ENCODE data around the gene FAM25G. TPM values are rescaled to one million over a fixed set of nuclear protein-coding genes. Genes with fewer than 3 reads are reported as not detected.

Gene FAM25G
- total RNA-seq, 1 experiment from 2014 or later, result not detected

DNA sequence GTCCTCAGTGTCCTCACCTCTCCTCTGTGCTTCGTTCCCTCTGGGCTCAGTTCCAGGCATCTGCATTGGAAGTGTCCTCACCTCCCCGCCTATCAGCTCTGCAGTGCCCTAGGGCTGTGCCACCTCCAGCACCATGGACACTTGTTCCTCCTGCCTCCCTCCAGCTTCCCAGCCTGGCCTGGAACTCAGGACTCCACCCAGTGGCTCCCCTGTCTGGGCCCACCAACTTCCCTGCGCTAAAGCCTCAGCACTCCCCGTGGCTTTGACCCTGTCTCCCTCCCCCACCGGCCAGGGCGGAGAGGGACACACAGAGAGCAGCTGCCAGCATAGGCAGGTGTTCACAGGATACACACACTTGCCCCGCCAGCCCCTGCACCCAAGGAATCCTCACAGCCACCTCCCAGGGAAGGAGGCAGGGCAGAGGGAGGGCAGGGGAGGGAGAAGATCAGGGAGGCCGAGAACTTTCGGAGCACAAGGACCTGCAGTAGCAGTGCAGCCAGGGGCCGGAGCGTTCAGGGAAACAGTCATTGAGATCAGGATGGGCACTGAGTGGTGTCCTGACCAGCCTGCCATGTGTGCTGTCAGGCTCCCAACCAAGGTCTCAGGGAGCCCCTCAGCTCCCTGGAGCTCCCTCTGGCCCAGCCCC is 38.9 kb downstream of the FAM25G start:
- intact Hi-C loops (cut with micrococcal nuclease; ENCODE audit: unreplicated experiment), result no loop called here
- Mint-ChIP-seq H3K4me3 (ENCODE audit: low read depth, unreplicated experiment) (no peak overlapping the region), H3K27me3 (ENCODE audit: unreplicated experiment) (peaks cover 31% of the 10 kb centered on the region), H3K27ac (ENCODE audit: unreplicated experiment) (no peak overlapping the region), H3K4me1 (ENCODE audit: low read depth, unreplicated experiment) (peaks cover under 1% of the 10 kb centered on the region), H3K9me3 (ENCODE audit: low read depth, unreplicated experiment) (no peaks in the 10 kb centered on the region), H3K36me3 (ENCODE audit: insufficient read depth, unreplicated experiment) (no peaks in the 10 kb centered on the region)
- CTCF ChIA-PET, result no interaction called here
- TF ChIP-seq, protein P1, sequence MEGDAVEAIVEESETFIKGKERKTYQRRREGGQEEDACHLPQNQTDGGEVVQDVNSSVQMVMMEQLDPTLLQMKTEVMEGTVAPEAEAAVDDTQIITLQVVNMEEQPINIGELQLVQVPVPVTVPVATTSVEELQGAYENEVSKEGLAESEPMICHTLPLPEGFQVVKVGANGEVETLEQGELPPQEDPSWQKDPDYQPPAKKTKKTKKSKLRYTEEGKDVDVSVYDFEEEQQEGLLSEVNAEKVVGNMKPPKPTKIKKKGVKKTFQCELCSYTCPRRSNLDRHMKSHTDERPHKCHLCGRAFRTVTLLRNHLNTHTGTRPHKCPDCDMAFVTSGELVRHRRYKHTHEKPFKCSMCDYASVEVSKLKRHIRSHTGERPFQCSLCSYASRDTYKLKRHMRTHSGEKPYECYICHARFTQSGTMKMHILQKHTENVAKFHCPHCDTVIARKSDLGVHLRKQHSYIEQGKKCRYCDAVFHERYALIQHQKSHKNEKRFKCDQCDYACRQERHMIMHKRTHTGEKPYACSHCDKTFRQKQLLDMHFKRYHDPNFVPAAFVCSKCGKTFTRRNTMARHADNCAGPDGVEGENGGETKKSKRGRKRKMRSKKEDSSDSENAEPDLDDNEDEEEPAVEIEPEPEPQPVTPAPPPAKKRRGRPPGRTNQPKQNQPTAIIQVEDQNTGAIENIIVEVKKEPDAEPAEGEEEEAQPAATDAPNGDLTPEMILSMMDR (IDR thresholded peaks at IDR 0.05; ENCODE audit: unreplicated experiment), result no peak
- no TSS peak for BruUV-seq (replicated peaks)
- no peak for DNase-seq

DNA sequence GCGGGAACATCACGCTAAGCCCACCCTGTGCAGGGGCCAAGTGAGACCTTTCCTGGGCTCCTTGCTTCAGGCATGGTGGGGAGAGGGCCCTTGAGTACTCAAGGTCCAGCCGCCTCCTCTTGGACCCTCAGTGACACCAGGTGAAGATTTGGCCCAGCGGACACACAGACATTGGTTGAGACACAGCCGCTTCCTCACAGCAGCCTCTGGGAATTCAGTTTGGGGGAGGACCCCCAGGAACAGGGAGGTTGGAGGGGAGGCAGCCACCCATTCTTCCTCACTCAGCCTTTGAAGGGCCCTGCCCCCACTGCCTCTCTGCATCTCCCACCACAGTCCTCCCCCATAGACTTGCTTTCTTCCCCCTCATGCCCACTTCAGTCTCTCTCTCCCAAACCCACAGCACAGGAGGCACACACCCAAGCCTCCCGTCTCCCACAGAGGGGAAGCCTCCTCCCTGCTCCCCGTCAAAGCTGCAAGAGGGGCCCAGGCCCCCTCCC is 39.5 kb downstream of the FAM25G start:
- H3K9me3 Mint-ChIP-seq (ENCODE audit: low read depth, unreplicated experiment), result no peaks in the 10 kb centered on the region
- H3K4me3 Mint-ChIP-seq (ENCODE audit: low read depth, unreplicated experiment), result no peak overlapping the region
- H3K27ac Mint-ChIP-seq (ENCODE audit: unreplicated experiment), result no peak overlapping the region
- TF ChIP-seq, protein P1 (IDR thresholded peaks at IDR 0.05; ENCODE audit: unreplicated experiment), result no peak
- no peaks in the 10 kb centered on the region for H3K4me1 Mint-ChIP-seq (ENCODE audit: low read depth, unreplicated experiment)
- intact Hi-C loops (cut with micrococcal nuclease; ENCODE audit: unreplicated experiment), result no loop called here
- BruUV-seq (replicated peaks), result no TSS peak
- H3K36me3 Mint-ChIP-seq (ENCODE audit: insufficient read depth, unreplicated experiment), result no peaks in the 10 kb centered on the region
- H3K27me3 Mint-ChIP-seq (ENCODE audit: unreplicated experiment), result peaks cover 31% of the 10 kb centered on the region
- DNase-seq, result no peak
- CTCF ChIA-PET, result no interaction called here

DNA sequence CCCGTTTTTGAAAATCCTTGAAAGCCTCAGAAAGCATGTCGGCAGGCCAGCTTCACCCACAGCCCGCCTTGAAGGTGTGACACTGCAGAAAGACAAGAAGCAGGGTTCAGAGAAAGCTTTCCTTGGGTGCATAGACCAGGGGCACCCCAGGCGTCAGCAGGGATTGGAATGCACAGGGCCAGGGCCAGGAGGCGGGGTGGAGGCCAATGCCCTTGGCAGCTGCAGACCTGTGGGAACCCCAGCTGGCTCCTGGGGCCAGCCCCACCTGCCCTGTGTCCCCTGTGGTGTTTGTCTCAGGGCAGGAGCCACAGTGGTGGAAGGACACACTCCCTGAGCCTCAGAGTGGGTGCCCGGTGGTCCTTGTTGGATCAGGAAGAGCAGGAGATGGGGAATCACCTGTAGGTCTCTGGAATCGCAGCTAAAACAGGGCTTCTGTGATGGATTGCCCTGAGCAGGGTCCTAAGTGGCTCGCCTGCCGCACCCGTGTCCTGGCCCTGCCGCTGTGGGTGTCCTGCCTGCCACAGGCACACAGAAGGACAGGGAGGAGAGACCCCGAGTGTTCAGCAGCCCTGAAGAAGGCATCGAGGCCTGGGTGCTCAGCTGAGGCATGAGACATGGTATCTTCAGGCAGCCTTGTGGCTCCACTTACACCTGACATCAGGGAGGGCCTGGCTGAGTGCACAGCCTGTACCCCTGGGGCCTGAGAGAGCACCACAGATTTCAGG is 40.1 kb downstream of the FAM25G start:
- CTCF ChIA-PET, result no interaction called here
- H3K36me3 Mint-ChIP-seq (ENCODE audit: insufficient read depth, unreplicated experiment), result no peaks in the 10 kb centered on the region
- no peaks in the 10 kb centered on the region for H3K9me3 Mint-ChIP-seq (ENCODE audit: low read depth, unreplicated experiment)
- no TSS peak for BruUV-seq (replicated peaks)
- no peak for DNase-seq
- no peaks in the 10 kb centered on the region for H3K4me1 Mint-ChIP-seq (ENCODE audit: low read depth, unreplicated experiment)
- no peak overlapping the region for H3K27ac Mint-ChIP-seq (ENCODE audit: unreplicated experiment)
- intact Hi-C loops (cut with micrococcal nuclease; ENCODE audit: unreplicated experiment), result no loop called here
- peaks cover 31% of the 10 kb centered on the region for H3K27me3 Mint-ChIP-seq (ENCODE audit: unreplicated experiment)
- TF ChIP-seq, protein P1 (IDR thresholded peaks at IDR 0.05; ENCODE audit: unreplicated experiment), result no peak
- no peak overlapping the region for H3K4me3 Mint-ChIP-seq (ENCODE audit: low read depth, unreplicated experiment)

DNA sequence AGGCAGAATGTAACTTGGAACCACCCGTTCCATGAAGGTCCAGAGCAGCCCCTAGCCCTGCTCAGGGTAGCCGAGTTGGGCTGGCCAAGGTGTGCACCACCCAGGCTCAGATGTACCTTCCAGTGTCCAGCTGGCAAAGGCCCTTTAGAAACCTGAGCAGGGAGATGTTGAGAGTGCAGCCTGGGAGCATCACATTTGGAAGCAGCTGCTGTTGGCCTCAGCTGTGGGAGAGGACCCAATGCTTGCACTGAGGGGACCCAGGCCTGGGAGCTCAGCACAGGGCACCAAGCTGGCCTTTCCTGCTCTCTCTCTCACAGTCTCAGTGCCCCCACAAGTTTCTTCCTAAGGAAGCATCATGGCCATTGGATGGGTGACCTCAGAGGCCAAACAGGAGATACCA is 41.1 kb downstream of the FAM25G start:
- Mint-ChIP-seq H3K27ac (ENCODE audit: unreplicated experiment) (no peak overlapping the region), H3K9me3 (ENCODE audit: low read depth, unreplicated experiment) (no peaks in the 10 kb centered on the region), H3K27me3 (ENCODE audit: unreplicated experiment) (peaks cover 28% of the 10 kb centered on the region), H3K4me1 (ENCODE audit: low read depth, unreplicated experiment) (no peaks in the 10 kb centered on the region), H3K4me3 (ENCODE audit: low read depth, unreplicated experiment) (no peak overlapping the region), H3K36me3 (ENCODE audit: insufficient read depth, unreplicated experiment) (no peaks in the 10 kb centered on the region)
- TF ChIP-seq, protein P1 (IDR thresholded peaks at IDR 0.05; ENCODE audit: unreplicated experiment), result no peak
- no TSS peak for BruUV-seq (replicated peaks)
- CTCF ChIA-PET, result no interaction called here
- intact Hi-C loops (cut with micrococcal nuclease; ENCODE audit: unreplicated experiment), result no loop called here
- DNase-seq, result no peak
